ENCODE measurements around the gene EPB41L4B.

EPB41L4B gene

GRCh38 chr9:109249615-109250014 lies 71.2 kb downstream of the EPB41L4B start:
- DNase-seq (ENCODE audit: low spot score): no peak
- TF ChIP-seq CTCF (IDR thresholded peaks at IDR 0.05; ENCODE audit: borderline replicate concordance, control extremely low read depth, extremely low read depth, insufficient read depth, missing control alignments): no peak
- in situ Hi-C loops (cut with MboI; ENCODE audit: low sequenced_read_pairs, unreplicated experiment): loop anchor here (10.0 kb wide), 1 partner anchor 155 kb away; no protein-coding TSS in a partner anchor

GRCh38 chr9:109248133-109248581 lies 72.7 kb downstream of the EPB41L4B start:
- in situ Hi-C loops (cut with MboI; ENCODE audit: low sequenced_read_pairs, unreplicated experiment): loop anchor here (10.0 kb wide), 1 partner anchor 157 kb away; no protein-coding TSS in a partner anchor
- no peak for DNase-seq (ENCODE audit: low spot score)
- TF ChIP-seq CTCF (IDR thresholded peaks at IDR 0.05; ENCODE audit: borderline replicate concordance, control extremely low read depth, extremely low read depth, insufficient read depth, missing control alignments): no peak

GRCh38 chr9:109247228-109247627 lies 73.6 kb downstream of the EPB41L4B start:
- DNase-seq (ENCODE audit: low spot score): no peak
- in situ Hi-C loops (cut with MboI; ENCODE audit: low sequenced_read_pairs, unreplicated experiment): loop anchor here (10.0 kb wide), 1 partner anchor 158 kb away; no protein-coding TSS in a partner anchor
- no peak for TF ChIP-seq CTCF (IDR thresholded peaks at IDR 0.05; ENCODE audit: borderline replicate concordance, control extremely low read depth, extremely low read depth, insufficient read depth, missing control alignments)

- no peak for DNase-seq (ENCODE audit: low spot score)
- no peak for TF ChIP-seq CTCF (IDR thresholded peaks at IDR 0.05; ENCODE audit: borderline replicate concordance, control extremely low read depth, extremely low read depth, insufficient read depth, missing control alignments)
- in situ Hi-C loops (cut with MboI; ENCODE audit: low sequenced_read_pairs, unreplicated experiment): loop anchor here (10.0 kb wide), 1 partner anchor 158 kb away; no protein-coding TSS in a partner anchor
These were observed 74.3 kb downstream of the EPB41L4B start for GRCh38 chr9:109246533-109246932.

GRCh38 chr9:109245310-109245897 lies 75.5 kb downstream of the EPB41L4B start:
- TF ChIP-seq CTCF (IDR thresholded peaks at IDR 0.05; ENCODE audit: borderline replicate concordance, control extremely low read depth, extremely low read depth, insufficient read depth, missing control alignments): no peak
- DNase-seq (ENCODE audit: low spot score): no peak
- in situ Hi-C loops (cut with MboI; ENCODE audit: low sequenced_read_pairs, unreplicated experiment): loop anchor here (10.0 kb wide), 1 partner anchor 159 kb away; no protein-coding TSS in a partner anchor

- in situ Hi-C loops (cut with MboI; ENCODE audit: low sequenced_read_pairs, unreplicated experiment): loop anchor here (10.0 kb wide), 1 partner anchor 160 kb away; no protein-coding TSS in a partner anchor
These were observed 76.4 kb downstream of the EPB41L4B start for GRCh38 chr9:109244179-109245132.

More at GRCh38 chr9:109244179-109245132, 76.4 kb downstream of the EPB41L4B start:
- peak; percentile 73 for DNase-seq (ENCODE audit: low spot score)
- TF ChIP-seq CTCF (IDR thresholded peaks at IDR 0.05; ENCODE audit: borderline replicate concordance, control extremely low read depth, extremely low read depth, insufficient read depth, missing control alignments): peak; percentile 86
